AG10803 (cell line): ENCODE data around the gene LMO4.
A peak's percentile ranks its signal among the peaks of the same experiment; 100 is the strongest.

Experiments used
- DNase-seq: peaks from one replicate; pipeline ENCODE4 v3.0.0; 2010; ENCODE audit warnings: low read depth
- H3K4me3 ChIP-seq: 2 replicates; pipeline ENCODE4 v1.5.1; 2011; ENCODE audit warnings: mild to moderate bottlenecking, low read length, control low read depth
- CTCF ChIP-seq: conservative IDR thresholded peaks from 2 replicates; pipeline ENCODE4 v1.5.1; 2011; ENCODE audit warnings: mild to moderate bottlenecking, low read length, control low read depth, inconsistent platforms

The LMO4 gene

GRCh38 chr1:87333692-87334347 lies 5.1 kb downstream of the LMO4 start:
- TF ChIP-seq CTCF: no peak
- no peak for DNase-seq
- H3K4me3 ChIP-seq: peak overlapping the region; percentile 66

- peak overlapping the region; percentile 66 for H3K4me3 ChIP-seq
- no peak for DNase-seq
- TF ChIP-seq CTCF: no peak
These were observed 5.9 kb downstream of the LMO4 start for GRCh38 chr1:87334351-87335174.

- TF ChIP-seq CTCF: no peak
- peak; percentile 31 for DNase-seq
- peak overlapping the region; percentile 66 for H3K4me3 ChIP-seq
These were observed 6.7 kb downstream of the LMO4 start for GRCh38 chr1:87335175-87335884.

- TF ChIP-seq CTCF: no peak
- H3K4me3 ChIP-seq: peak overlapping the region; percentile 66
- no peak for DNase-seq
These were observed 8.0 kb downstream of the LMO4 start for GRCh38 chr1:87336623-87337067.

- no peak for DNase-seq
- no peak overlapping the region for H3K4me3 ChIP-seq
- TF ChIP-seq CTCF: no peak
These were observed 8.9 kb downstream of the LMO4 start for GRCh38 chr1:87337606-87338005.

GRCh38 chr1:87338566-87338965 lies 9.9 kb downstream of the LMO4 start:
- H3K4me3 ChIP-seq: no peak overlapping the region
- TF ChIP-seq CTCF: no peak
- no peak for DNase-seq
